OCI-LY1 (cell line): ENCODE results near the gene ARHGAP20.

ENCODE experiments used
- H2AFZ ChIP-seq: fragments of 200-600 bp; sonication (generic), shearing (Covaris generic); 2 replicates; pipeline ENCODE4 v1.6.0; 2014; ENCODE audit warnings: antibody characterized with exemption, mild to moderate bottlenecking, low read length
- H3F3A ChIP-seq: fragments of 200-600 bp; sonication (generic), shearing (Covaris generic); 2 replicates; pipeline ENCODE4 v1.6.0; 2014; ENCODE audit warnings: mild to moderate bottlenecking, antibody characterized with exemption, low read length, moderate library complexity; ENCODE audit not compliant: insufficient read depth
- H3K27ac ChIP-seq: fragments of 200-600 bp; sonication (generic); 2 replicates; pipeline ENCODE4 v1.5.1; 2014; ENCODE audit warnings: low read length, mixed run types, mild to moderate bottlenecking, low read depth; ENCODE audit not compliant: poor library complexity, severe bottlenecking
- H3K27me3 ChIP-seq: fragments of 200-600 bp; sonication (generic); 2 replicates; pipeline ENCODE4 v1.6.0; 2014; ENCODE audit warnings: antibody characterized with exemption, mild to moderate bottlenecking, low read length, moderate library complexity; ENCODE audit not compliant: insufficient read depth
- H3K36me3 ChIP-seq: fragments of 200-600 bp; sonication (generic); 2 replicates; pipeline ENCODE4 v1.6.1; 2014; ENCODE audit warnings: mild to moderate bottlenecking, antibody characterized with exemption, low read length, moderate library complexity, mixed read lengths; ENCODE audit not compliant: insufficient read depth
- H3K4me1 ChIP-seq: fragments of 200-600 bp; sonication (generic); 2 replicates; pipeline ENCODE4 v1.5.1; 2014; ENCODE audit warnings: mild to moderate bottlenecking, low read length, moderate library complexity; ENCODE audit not compliant: insufficient read depth, severe bottlenecking
- H3K4me2 ChIP-seq: fragments of 200-600 bp; sonication (generic), shearing (Covaris generic); 2 replicates; pipeline ENCODE4 v1.6.1; 2014; ENCODE audit warnings: low read length
- H3K4me3 ChIP-seq: fragments of 200-600 bp; sonication (generic); 2 replicates; pipeline ENCODE4 v1.5.1; 2014; ENCODE audit warnings: low read length, low read depth, mild to moderate bottlenecking, mixed read lengths; ENCODE audit not compliant: poor library complexity, severe bottlenecking
- H3K79me2 ChIP-seq: fragments of 200-600 bp; shearing (Covaris generic); 2 replicates; pipeline ENCODE4 v1.6.1; 2016; ENCODE audit warnings: mixed run types, low read length, mixed read lengths; ENCODE audit not compliant: insufficient read depth
- H3K9ac ChIP-seq: fragments of 200-600 bp; sonication (generic), shearing (Covaris generic); 2 replicates; pipeline ENCODE4 v1.6.1; 2014; ENCODE audit warnings: mild to moderate bottlenecking, low read length, mixed read lengths
- H3K9me2 ChIP-seq: fragments of 200-600 bp; sonication (generic), shearing (Covaris generic); 2 replicates; pipeline ENCODE4 v1.6.1; 2014; ENCODE audit warnings: low read depth, mild to moderate bottlenecking, low read length, mixed read lengths
- H3K9me3 ChIP-seq: fragments of 200-600 bp; shearing (Covaris generic); 2 replicates; pipeline ENCODE4 v1.6.1; 2014; ENCODE audit warnings: low read length, mixed read lengths
- H4K20me1 ChIP-seq: fragments of 200-600 bp; sonication (generic), shearing (Covaris generic); 2 replicates; pipeline ENCODE4 v1.6.0; 2016; ENCODE audit warnings: mild to moderate bottlenecking, low read length; ENCODE audit not compliant: insufficient read depth
- EZH2 ChIP-seq: fragments of 200-600 bp; sonication (generic), shearing (Covaris generic); IDR thresholded peaks from 2 replicates; pipeline ENCODE4 v1.8.0; 2017; ENCODE audit warnings: borderline replicate concordance, mixed run types, mild to moderate bottlenecking, antibody characterized with exemption, low read length, moderate library complexity, mixed read lengths
- TF ChIP-seq, protein P1 (sequence below): fragments of 200-600 bp; sonication (generic), shearing (Covaris generic); IDR thresholded peaks from 2 replicates; pipeline ENCODE4 v1.5.1; 2017; ENCODE audit warnings: mild to moderate bottlenecking, antibody characterized with exemption, low read length, moderate library complexity, mixed read lengths

The ARHGAP20 gene

DNA sequence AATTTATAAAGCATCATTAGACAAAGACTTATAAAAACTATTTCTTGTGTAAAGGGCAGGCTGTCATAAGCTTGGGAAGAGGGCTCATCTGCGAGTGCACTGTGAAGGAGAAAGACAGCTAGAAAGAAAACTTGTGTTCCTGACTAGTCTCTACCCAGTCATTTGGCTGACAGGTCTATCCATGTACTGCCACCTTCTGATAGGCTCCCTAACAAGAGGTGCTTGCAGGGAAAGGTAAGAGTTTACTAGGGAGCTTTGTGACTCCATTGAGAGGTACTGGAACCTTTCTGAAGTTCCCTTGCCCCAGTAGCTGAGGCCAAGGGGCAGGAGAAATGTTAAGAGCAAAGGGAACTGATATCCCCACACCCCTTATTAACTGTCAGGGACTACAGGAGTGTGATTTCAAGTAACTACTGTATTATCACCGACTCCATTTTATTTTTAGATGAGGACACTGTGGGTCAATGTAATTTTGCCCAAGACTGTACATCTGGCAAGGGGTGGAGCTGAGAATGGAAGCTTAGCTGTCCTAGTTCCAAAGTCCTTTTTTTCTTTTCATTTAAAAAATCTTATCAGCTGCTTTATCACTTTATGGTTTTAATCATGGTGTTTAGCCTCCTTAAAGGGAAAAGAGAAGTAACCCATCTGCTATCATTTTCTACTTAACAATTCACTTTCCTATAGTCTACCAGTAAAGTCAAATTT, 129.4 kb downstream of the ARHGAP20 start:
- Histone ChIP-seq H3K4me1 (no peaks in the 10 kb centered on the region), H3K79me2 (no peaks in the 10 kb centered on the region), H3K27ac (no peak overlapping the region), H2AFZ (no peak overlapping the region), H3K9me3 (no peaks in the 10 kb centered on the region), H3K4me3 (no peak overlapping the region), H4K20me1 (no peaks in the 10 kb centered on the region), H3K36me3 (no peaks in the 10 kb centered on the region), H3K27me3 (no peaks in the 10 kb centered on the region), H3K9me2 (no peaks in the 10 kb centered on the region), H3F3A (no peaks in the 10 kb centered on the region), H3K9ac (no peak overlapping the region), H3K4me2 (no peak overlapping the region)
- TF ChIP-seq, protein P1, sequence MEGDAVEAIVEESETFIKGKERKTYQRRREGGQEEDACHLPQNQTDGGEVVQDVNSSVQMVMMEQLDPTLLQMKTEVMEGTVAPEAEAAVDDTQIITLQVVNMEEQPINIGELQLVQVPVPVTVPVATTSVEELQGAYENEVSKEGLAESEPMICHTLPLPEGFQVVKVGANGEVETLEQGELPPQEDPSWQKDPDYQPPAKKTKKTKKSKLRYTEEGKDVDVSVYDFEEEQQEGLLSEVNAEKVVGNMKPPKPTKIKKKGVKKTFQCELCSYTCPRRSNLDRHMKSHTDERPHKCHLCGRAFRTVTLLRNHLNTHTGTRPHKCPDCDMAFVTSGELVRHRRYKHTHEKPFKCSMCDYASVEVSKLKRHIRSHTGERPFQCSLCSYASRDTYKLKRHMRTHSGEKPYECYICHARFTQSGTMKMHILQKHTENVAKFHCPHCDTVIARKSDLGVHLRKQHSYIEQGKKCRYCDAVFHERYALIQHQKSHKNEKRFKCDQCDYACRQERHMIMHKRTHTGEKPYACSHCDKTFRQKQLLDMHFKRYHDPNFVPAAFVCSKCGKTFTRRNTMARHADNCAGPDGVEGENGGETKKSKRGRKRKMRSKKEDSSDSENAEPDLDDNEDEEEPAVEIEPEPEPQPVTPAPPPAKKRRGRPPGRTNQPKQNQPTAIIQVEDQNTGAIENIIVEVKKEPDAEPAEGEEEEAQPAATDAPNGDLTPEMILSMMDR: no peak
- no peak for TF ChIP-seq EZH2

DNA sequence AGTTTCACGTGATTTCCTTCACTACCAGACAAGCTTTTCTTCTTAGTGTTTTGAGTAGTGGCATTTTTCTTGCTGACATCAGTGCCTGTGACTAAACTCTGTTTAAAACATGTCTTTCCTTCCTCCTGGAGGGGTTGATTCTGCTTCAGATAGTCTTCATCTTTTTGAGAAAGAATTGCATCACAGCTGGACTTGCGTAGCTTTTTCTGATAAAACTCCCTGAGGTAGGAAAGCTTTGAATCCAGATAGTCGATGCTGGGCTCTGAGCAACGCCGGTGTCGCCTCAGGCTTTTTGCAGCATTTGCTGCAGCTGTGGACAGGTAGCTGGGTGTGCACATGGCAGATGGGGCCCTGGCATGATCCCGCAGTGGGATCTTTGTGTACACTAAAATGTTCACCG, 131.7 kb downstream of the ARHGAP20 start:
- no peaks in the 10 kb centered on the region for H3K27me3 ChIP-seq
- no peaks in the 10 kb centered on the region for H4K20me1 ChIP-seq
- H3K36me3 ChIP-seq: no peaks in the 10 kb centered on the region
- H3K4me3 ChIP-seq: no peak overlapping the region
- no peak for TF ChIP-seq EZH2
- TF ChIP-seq, protein P1: no peak
- H3K79me2 ChIP-seq: no peaks in the 10 kb centered on the region
- no peaks in the 10 kb centered on the region for H3F3A ChIP-seq
- H2AFZ ChIP-seq: no peak overlapping the region
- no peaks in the 10 kb centered on the region for H3K4me1 ChIP-seq
- no peaks in the 10 kb centered on the region for H3K9me3 ChIP-seq
- H3K9me2 ChIP-seq: no peaks in the 10 kb centered on the region
- no peak overlapping the region for H3K27ac ChIP-seq
- no peak overlapping the region for H3K9ac ChIP-seq
- no peak overlapping the region for H3K4me2 ChIP-seq

DNA sequence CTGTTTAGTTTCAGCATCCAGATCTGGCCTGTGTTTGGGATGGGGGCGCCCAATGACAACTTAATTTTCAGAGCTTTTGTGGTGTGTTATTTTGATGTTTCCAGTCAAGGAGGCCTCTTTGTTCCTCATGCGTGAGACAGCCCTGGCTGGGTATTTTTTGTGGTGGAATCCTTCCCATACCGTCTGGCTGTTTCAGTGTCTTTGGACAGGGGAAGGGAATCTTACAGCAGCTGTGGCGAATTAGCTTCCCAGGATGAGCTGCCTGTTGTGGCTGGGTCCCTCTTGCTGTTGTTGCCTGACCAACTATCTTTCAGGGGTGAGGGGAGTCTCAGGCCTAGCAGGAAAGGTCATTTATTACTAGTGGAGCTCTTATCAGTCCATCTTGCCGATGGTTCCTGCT, 138.8 kb downstream of the ARHGAP20 start:
- no peak overlapping the region for H3K9ac ChIP-seq
- H3K9me3 ChIP-seq: no peaks in the 10 kb centered on the region
- no peak overlapping the region for H2AFZ ChIP-seq
- no peaks in the 10 kb centered on the region for H3K9me2 ChIP-seq
- H3K4me3 ChIP-seq: no peak overlapping the region
- no peaks in the 10 kb centered on the region for H3K4me1 ChIP-seq
- H3F3A ChIP-seq: no peaks in the 10 kb centered on the region
- no peak for TF ChIP-seq EZH2
- TF ChIP-seq, protein P1: peak; percentile 12; the same call in 1 of the 2 replicates
- no peaks in the 10 kb centered on the region for H3K36me3 ChIP-seq
- no peak overlapping the region for H3K27ac ChIP-seq
- H4K20me1 ChIP-seq: no peaks in the 10 kb centered on the region
- H3K4me2 ChIP-seq: no peak overlapping the region
- no peaks in the 10 kb centered on the region for H3K27me3 ChIP-seq
- no peaks in the 10 kb centered on the region for H3K79me2 ChIP-seq
